Large intestine (tissue), 3 donors: ENCODE measurements around the gene MALAT1. TPM values are rescaled to one million over a fixed set of nuclear protein-coding genes. Genes with fewer than 3 reads are reported as not detected.

ENCODE experiments used
- DNase-seq, 2 donors: peaks; one replicate each; pipeline versions ENCODE4 v3.0.0 to v3.0.0-alpha.2; 2013
- H3K27ac ChIP-seq: one replicate; pipeline ENCODE4 v1.5.1; 2013; ENCODE audit warnings: low read length
- H3K27me3 ChIP-seq: 2 replicates; pipeline ENCODE4 v1.6.1; 2013; ENCODE audit warnings: low read length; ENCODE audit not compliant: control insufficient read depth, insufficient read depth
- H3K36me3 ChIP-seq: 2 replicates; pipeline ENCODE4 v1.6.1; 2013; ENCODE audit warnings: low read length; ENCODE audit not compliant: control insufficient read depth, insufficient read depth
- H3K4me1 ChIP-seq: one replicate; pipeline ENCODE4 v1.6.1; 2013; ENCODE audit warnings: low read length; ENCODE audit not compliant: control insufficient read depth, insufficient read depth
- H3K4me3 ChIP-seq: one replicate; pipeline ENCODE4 v1.5.1; 2013; ENCODE audit warnings: low read length
- H3K9me3 ChIP-seq: one replicate; pipeline ENCODE4 v1.6.1; 2013; ENCODE audit warnings: mild to moderate bottlenecking, low read depth, low read length, moderate library complexity; ENCODE audit not compliant: control insufficient read depth
- WGBS: methylation state at CpG from one replicate; pipeline ENCODE4 v1.1.5; 2013; ENCODE audit warnings: low lambda C conversion rate; ENCODE audit not compliant: insufficient coverage; 5-methylcytosine and 5-hydroxymethylcytosine counted together
- polyA plus RNA-seq: library from polyadenylated mRNA; unstranded; fragments of 120-200 nt; gene quantifications from one replicate; pipeline ENCODE4 v1.2.1, GENCODE V29; 2013

Gene MALAT1
- polyA plus RNA-seq, 1 donor, result 368 TPM

DNA sequence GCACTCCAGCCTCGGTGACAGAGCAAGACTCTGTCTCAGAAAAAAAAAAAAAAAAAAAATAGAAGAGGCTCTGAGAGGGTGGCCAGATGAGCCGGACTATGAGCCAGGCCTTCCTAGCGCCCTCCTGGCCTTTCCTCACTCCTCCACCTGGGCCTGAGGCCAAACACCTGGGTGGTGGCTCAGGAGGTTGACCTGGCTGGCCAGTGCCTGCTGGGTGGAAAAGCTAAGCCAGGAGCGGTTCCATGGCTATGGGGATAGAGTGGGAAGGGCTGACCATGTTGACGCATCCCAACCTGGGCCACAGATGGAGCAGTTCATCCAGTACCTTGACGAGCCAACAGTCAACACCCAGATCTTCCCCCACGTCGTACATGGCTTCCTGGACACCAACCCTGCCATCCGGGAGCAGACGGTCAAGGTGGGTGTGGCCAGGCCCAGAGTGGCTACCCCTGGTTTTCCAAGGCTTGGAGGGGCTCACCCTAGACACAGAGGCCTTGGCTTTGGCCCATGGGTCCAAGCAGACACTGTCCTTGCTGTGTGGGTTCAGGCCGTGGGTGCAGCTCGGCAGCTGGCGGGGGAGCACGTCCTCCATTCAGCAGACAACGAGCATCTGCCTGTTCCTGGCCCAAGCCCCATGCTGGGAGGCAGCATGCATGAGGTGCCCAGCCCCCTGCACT is 33.7 kb downstream of the MALAT1 start:
- H3K27ac ChIP-seq, result no peak overlapping the region
- H3K4me3 ChIP-seq, result no peak overlapping the region
- H3K4me1 ChIP-seq, result no peaks in the 10 kb centered on the region
- WGBS, result no CpG with 5 or more reads among the region's 15 CpGs
- H3K36me3 ChIP-seq, result peaks cover 83% of the 10 kb centered on the region
- H3K9me3 ChIP-seq, result no peaks in the 10 kb centered on the region
- no peaks in the 10 kb centered on the region for H3K27me3 ChIP-seq
- DNase-seq, result no peak

DNA sequence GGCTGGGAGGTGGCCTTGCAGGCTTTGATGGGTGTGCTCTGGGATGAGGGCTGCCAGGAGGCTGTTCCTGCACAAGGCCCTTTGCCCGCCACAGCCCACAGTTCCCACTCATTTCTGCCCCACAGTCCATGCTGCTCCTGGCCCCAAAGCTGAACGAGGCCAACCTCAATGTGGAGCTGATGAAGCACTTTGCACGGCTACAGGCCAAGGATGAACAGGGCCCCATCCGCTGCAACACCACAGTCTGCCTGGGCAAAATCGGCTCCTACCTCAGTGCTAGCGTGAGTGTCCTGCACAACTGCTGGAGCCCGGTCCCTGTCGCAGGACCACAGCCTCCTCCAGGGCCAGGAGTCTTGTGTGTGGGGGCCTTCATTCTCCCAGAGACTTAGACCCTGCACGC is 36.3 kb downstream of the MALAT1 start:
- H3K27ac ChIP-seq, result no peak overlapping the region
- peaks cover 11% of the 10 kb centered on the region for H3K9me3 ChIP-seq
- no CpG with 5 or more reads among the region's 9 CpGs for WGBS
- H3K4me1 ChIP-seq, result no peaks in the 10 kb centered on the region
- H3K27me3 ChIP-seq, result no peaks in the 10 kb centered on the region
- DNase-seq, result no peak
- H3K36me3 ChIP-seq, result peaks cover 80% of the 10 kb centered on the region
- no peak overlapping the region for H3K4me3 ChIP-seq

- Histone ChIP-seq H3K4me3 (no peak overlapping the region), H3K9me3 (peaks cover 14% of the 10 kb centered on the region), H3K27ac (no peak overlapping the region), H3K27me3 (no peaks in the 10 kb centered on the region), H3K4me1 (peaks cover 8% of the 10 kb centered on the region), H3K36me3 (peaks cover 66% of the 10 kb centered on the region)
- WGBS, result no CpG with 5 or more reads among the region's 12 CpGs
- DNase-seq, result no peak
Measured at GRCh38 chr11:65536412-65537295, 37.8 kb downstream of the MALAT1 start.

GRCh38 chr11:65537296-65537597 is 38.4 kb downstream of the MALAT1 start:
- Histone ChIP-seq H3K27ac (no peak overlapping the region), H3K4me3 (no peak overlapping the region), H3K36me3 (peaks cover 63% of the 10 kb centered on the region), H3K4me1 (peaks cover 9% of the 10 kb centered on the region), H3K27me3 (no peaks in the 10 kb centered on the region), H3K9me3 (peaks cover 14% of the 10 kb centered on the region)
- no peak for DNase-seq
- WGBS, result no CpG with 5 or more reads among the region's 2 CpGs

- peaks cover 14% of the 10 kb centered on the region for H3K9me3 ChIP-seq
- no CpG with 5 or more reads among the region's 18 CpGs for WGBS
- H3K4me1 ChIP-seq, result peaks cover 9% of the 10 kb centered on the region
- H3K27ac ChIP-seq, result no peak overlapping the region
- no peak overlapping the region for H3K4me3 ChIP-seq
- no peaks in the 10 kb centered on the region for H3K27me3 ChIP-seq
- peaks cover 58% of the 10 kb centered on the region for H3K36me3 ChIP-seq
- DNase-seq, result no peak
Measured at GRCh38 chr11:65537620-65538231, 38.9 kb downstream of the MALAT1 start.

DNA sequence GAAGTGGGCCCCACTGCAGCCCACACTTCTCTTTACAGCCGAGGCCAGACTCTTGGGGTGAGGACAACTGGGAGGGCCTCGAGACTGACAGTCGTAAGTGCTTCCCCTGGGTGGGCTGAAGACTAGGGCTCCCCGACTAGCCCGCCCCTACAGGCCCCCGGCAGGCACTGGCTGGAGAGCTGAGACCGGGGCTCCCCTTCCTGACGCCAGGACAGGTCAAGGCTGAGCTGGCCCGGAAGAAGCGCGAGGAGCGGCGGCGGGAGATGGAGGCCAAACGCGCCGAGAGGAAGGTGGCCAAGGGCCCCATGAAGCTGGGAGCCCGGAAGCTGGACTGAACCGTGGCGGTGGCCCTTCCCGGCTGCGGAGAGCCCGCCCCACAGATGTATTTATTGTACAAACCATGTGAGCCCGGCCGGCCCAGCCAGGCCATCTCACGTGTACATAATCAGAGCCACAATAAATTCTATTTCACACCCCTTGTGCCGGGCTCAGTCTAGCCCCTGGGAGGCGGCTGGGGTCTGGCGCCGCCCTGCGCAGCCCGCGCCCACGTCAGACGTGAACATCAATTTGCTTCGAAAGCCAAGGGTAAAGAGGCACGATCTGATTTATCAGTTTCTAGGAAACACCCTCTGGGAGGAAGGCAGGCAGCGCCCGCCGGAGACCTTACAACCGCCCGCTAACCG is 39.5 kb downstream of the MALAT1 start:
- H3K36me3 ChIP-seq, result peaks cover 57% of the 10 kb centered on the region
- no peak overlapping the region for H3K27ac ChIP-seq
- no CpG with 5 or more reads among the region's 43 CpGs for WGBS
- no peaks in the 10 kb centered on the region for H3K27me3 ChIP-seq
- no peak overlapping the region for H3K4me3 ChIP-seq
- peaks cover 14% of the 10 kb centered on the region for H3K9me3 ChIP-seq
- peaks cover 9% of the 10 kb centered on the region for H3K4me1 ChIP-seq
- no peak for DNase-seq

- Histone ChIP-seq H3K36me3 (peaks cover 59% of the 10 kb centered on the region), H3K9me3 (peaks cover 14% of the 10 kb centered on the region), H3K4me1 (peaks cover 9% of the 10 kb centered on the region), H3K4me3 (no peak overlapping the region), H3K27me3 (no peaks in the 10 kb centered on the region), H3K27ac (no peak overlapping the region)
- WGBS, result no CpG with 5 or more reads among the region's 92 CpGs
- no peak for DNase-seq
Measured at GRCh38 chr11:65538915-65539743, 40.3 kb downstream of the MALAT1 start.

- H3K36me3 ChIP-seq, result peaks cover 56% of the 10 kb centered on the region
Measured at GRCh38 chr11:65539744-65540289, 41.0 kb downstream of the MALAT1 start.

DNA sequence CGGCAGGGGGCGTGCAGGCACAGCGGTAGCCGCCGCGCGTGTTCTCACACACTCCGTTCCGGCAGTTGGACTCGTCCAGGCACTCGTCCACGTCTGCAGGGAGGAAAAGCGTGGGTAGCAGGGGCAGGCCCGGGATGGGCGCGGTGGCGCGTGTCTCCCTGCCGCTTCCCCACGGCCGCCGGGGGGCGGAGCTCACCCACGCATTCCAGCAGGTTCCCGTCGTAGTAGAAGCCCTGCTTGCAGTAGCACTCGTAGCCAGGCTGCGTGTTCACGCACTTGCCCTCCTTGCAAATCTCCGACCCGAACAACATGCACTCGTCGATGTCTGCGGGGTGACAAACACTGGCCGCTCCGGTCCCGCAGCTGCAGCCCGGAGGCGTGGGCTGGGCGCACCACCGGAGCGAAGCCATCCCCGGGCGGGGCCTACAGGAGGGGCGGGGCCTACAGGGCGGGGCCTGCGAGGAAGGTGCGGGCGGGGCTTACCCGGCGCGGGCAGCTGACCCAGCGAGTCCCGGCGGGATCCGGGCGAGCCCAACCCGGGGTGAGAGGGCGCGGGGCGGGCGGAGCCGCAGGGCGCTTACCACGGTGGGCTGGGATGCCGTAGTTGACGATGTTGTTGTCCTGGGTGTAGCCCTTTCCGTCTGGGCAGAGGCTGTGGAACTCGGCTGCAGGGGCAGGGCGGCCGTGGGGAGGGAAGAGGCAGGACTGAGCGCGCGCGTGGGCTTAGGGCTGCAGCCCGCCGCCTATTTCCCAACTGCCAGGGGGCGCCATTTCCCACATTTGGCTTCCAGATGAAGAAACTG is 41.6 kb downstream of the MALAT1 start:
- Histone ChIP-seq H3K27ac (peak overlapping the region; percentile 77), H3K27me3 (no peaks in the 10 kb centered on the region), H3K36me3 (peaks cover 50% of the 10 kb centered on the region), H3K9me3 (peaks cover 14% of the 10 kb centered on the region), H3K4me3 (peak overlapping the region; percentile 59), H3K4me1 (peaks cover 13% of the 10 kb centered on the region)
- peak; percentile 82 to 94 for DNase-seq
- no CpG with 5 or more reads among the region's 78 CpGs for WGBS

More at GRCh38 chr11:65539744-65540289, 41.0 kb downstream of the MALAT1 start:
- Histone ChIP-seq H3K4me1 (peaks cover 9% of the 10 kb centered on the region), H3K27ac (peak overlapping the region; percentile 77), H3K4me3 (peak overlapping the region; percentile 59), H3K27me3 (no peaks in the 10 kb centered on the region), H3K9me3 (peaks cover 14% of the 10 kb centered on the region)
- DNase-seq, result peak; percentile 54 to 81
- WGBS, result no CpG with 5 or more reads among the region's 60 CpGs
